K562 (cell line): ENCODE measurements around the gene STIM1. TPM values are rescaled to one million over a fixed set of nuclear protein-coding genes. Genes with fewer than 3 reads are reported as not detected.

ENCODE experiments used
- C11orf30 ChIP-seq: fragments of 450-650 bp; IDR thresholded peaks from 2 replicates; pipeline ENCODE4 v1.6.1; 2016; ENCODE audit warnings: low read depth, mild to moderate bottlenecking
- CHD1 ChIP-seq: fragments of 200-600 bp; sonication (generic); IDR thresholded peaks from one replicate; pipeline ENCODE4 v1.6.1; 2012; ENCODE audit warnings: mild to moderate bottlenecking, moderate library complexity, low read length, inconsistent platforms
- ESRRA ChIP-seq: fragments of 450-650 bp; IDR thresholded peaks from 2 replicates; pipeline ENCODE4 v1.6.1; 2014; ENCODE audit warnings: low read depth, mild to moderate bottlenecking, moderate library complexity, borderline replicate concordance
- ETV1 ChIP-seq: fragments of 450-650 bp; conservative IDR thresholded peaks from 2 replicates; pipeline ENCODE4 v1.6.1; 2016; ENCODE audit warnings: missing genetic modification characterization, control low read depth, low read depth, missing compliant biosample characterization
- GABPB1 ChIP-seq: sonication (generic); formaldehyde crosslinking; IDR thresholded peaks from 2 replicates; pipeline ENCODE4 v1.8.0; 2022; ENCODE audit warnings: mild to moderate bottlenecking, missing genetic modification reagents
- GTF2A2 ChIP-seq: IDR thresholded peaks from 2 replicates; pipeline ENCODE4 v1.6.1; 2016; ENCODE audit warnings: mild to moderate bottlenecking, missing genetic modification characterization, missing compliant biosample characterization
- KHSRP ChIP-seq: fragments of 450-650 bp; IDR thresholded peaks from 2 replicates; pipeline ENCODE4 v1.6.1; 2017
- MXI1 ChIP-seq: IDR thresholded peaks from 2 replicates; pipeline ENCODE4 v1.6.1; 2011; ENCODE audit warnings: low read depth, mild to moderate bottlenecking, improper control_type of control experiment, low read length
- NFYB ChIP-seq: IDR thresholded peaks from 2 replicates; pipeline ENCODE4 v1.6.1; 2011; ENCODE audit warnings: mild to moderate bottlenecking, moderate library complexity; ENCODE audit not compliant: insufficient read length; ENCODE audit errors: extremely low read depth
- POU5F1 ChIP-seq: fragments of 150-350 bp; IDR thresholded peaks from 2 replicates; pipeline ENCODE4 v1.6.1; 2014; ENCODE audit warnings: borderline replicate concordance, low read length, low read depth, mild to moderate bottlenecking; ENCODE audit not compliant: partially characterized antibody
- RAD51 ChIP-seq: fragments of 450-650 bp; IDR thresholded peaks from 2 replicates; pipeline ENCODE4 v1.7.1; 2016; ENCODE audit warnings: low read depth, mild to moderate bottlenecking, borderline replicate concordance
- RBM25 ChIP-seq: fragments of 200-400 bp; formaldehyde crosslinking; IDR thresholded peaks from 2 replicates; pipeline ENCODE4 v1.6.1; 2018; ENCODE audit warnings: low read length, low read depth, moderate library complexity; ENCODE audit not compliant: severe bottlenecking
- RFX7 ChIP-seq: fragments of 250-450 bp; sonication (Bioruptor Pico); IDR thresholded peaks from 2 replicates; pipeline ENCODE4 v1.5.1; 2021; ENCODE audit warnings: mild to moderate bottlenecking
- SIRT6 ChIP-seq: IDR thresholded peaks from one replicate; pipeline ENCODE4 v1.6.1; 2012; ENCODE audit warnings: low read depth, mild to moderate bottlenecking, control low read depth, inconsistent platforms, low read length, moderate library complexity
- TCF3 ChIP-seq: sonication (generic); formaldehyde crosslinking; IDR thresholded peaks from 2 replicates; pipeline ENCODE4 v1.4.0; 2020; ENCODE audit warnings: mild to moderate bottlenecking, missing genetic modification reagents
- TEAD2 ChIP-seq: fragments of 450-650 bp; IDR thresholded peaks from 2 replicates; pipeline ENCODE4 v1.6.1; 2016; ENCODE audit warnings: missing genetic modification characterization, control low read depth, missing compliant biosample characterization
- XRCC5 ChIP-seq: fragments of 200-400 bp; formaldehyde crosslinking; IDR thresholded peaks from 2 replicates; pipeline ENCODE4 v1.6.1; 2017; ENCODE audit warnings: low read depth, mild to moderate bottlenecking, low read length
- ZC3H4 ChIP-seq: sonication (generic); formaldehyde crosslinking; IDR thresholded peaks from 2 replicates; pipeline ENCODE4 v1.9.0; 2021; ENCODE audit warnings: missing genetic modification reagents, borderline replicate concordance
- ZNF12 ChIP-seq: sonication (generic); formaldehyde crosslinking; IDR thresholded peaks from 2 replicates; pipeline ENCODE4 v1.4.0; 2020; ENCODE audit warnings: mild to moderate bottlenecking, missing genetic modification reagents
- polyA plus RNA-seq, 8 experiments: library from polyadenylated mRNA; depleted of rRNA in 4 of 8; stranded (reverse) in 5 of 8; unstranded in 3 of 8; fragments of >200 nt; fragmentation: Nextera tagmentation in 2 of 8; fragmentation: Illumina TruSeq in 1 of 8; extraction: Ambion mirVana in 2 of 8; extraction: Trizol in 1 of 8; gene quantifications; 2 replicates each; pipeline versions ENCODE4 v1.2.1 to v1.2.3, GENCODE V29; 2011 to 2014; ENCODE audit warnings: inconsistent platforms in 1 of 8, missing spikeins in 1 of 8
- total RNA-seq, 7 experiments: library from RNA; depleted of rRNA in 6 of 7; stranded (reverse); fragments of >200 nt in 6 of 7; fragmentation: Illumina TruSeq in 2 of 7; extraction: Trizol in 2 of 7; gene quantifications; 2 replicates each; pipeline versions ENCODE4 v1.2.1 to v1.2.3, GENCODE V29; 2011 to 2021; ENCODE audit warnings: low replicate concordance in 1 of 7
- TF ChIP-seq, protein P1 (sequence below): fragments of 250-450 bp; sonication (Bioruptor Pico); IDR thresholded peaks from 2 replicates; pipeline ENCODE4 v1.5.0; 2021
- TF ChIP-seq, protein P2 (sequence below): fragments of 250-450 bp; sonication (Bioruptor Pico); IDR thresholded peaks from 2 replicates; pipeline ENCODE4 v1.8.0; 2021; ENCODE audit warnings: moderate library complexity, mild to moderate bottlenecking, inconsistent platforms
- TF ChIP-seq, protein P3 (sequence below): sonication (generic); formaldehyde crosslinking; IDR thresholded peaks from 2 replicates; pipeline ENCODE4 v1.9.0; 2022; ENCODE audit warnings: mild to moderate bottlenecking, missing genetic modification reagents
- TF ChIP-seq, protein P4 (sequence below): fragments of 250-450 bp; sonication (Bioruptor Pico); IDR thresholded peaks from 2 replicates; pipeline ENCODE4 v1.6.1; 2021; ENCODE audit warnings: mild to moderate bottlenecking
- TF ChIP-seq, protein P5 (sequence below): sonication (generic); formaldehyde crosslinking; IDR thresholded peaks from 2 replicates; pipeline ENCODE4 v1.8.1; 2023; ENCODE audit warnings: mild to moderate bottlenecking, missing genetic modification reagents

The STIM1 gene
- total and polyA plus RNA-seq, 9 of the 15 experiments (the other 6 are each of a cell fraction or from before 2014, with no cell fraction given), result 7.7 to 50.5 (median 22.5) TPM

DNA sequence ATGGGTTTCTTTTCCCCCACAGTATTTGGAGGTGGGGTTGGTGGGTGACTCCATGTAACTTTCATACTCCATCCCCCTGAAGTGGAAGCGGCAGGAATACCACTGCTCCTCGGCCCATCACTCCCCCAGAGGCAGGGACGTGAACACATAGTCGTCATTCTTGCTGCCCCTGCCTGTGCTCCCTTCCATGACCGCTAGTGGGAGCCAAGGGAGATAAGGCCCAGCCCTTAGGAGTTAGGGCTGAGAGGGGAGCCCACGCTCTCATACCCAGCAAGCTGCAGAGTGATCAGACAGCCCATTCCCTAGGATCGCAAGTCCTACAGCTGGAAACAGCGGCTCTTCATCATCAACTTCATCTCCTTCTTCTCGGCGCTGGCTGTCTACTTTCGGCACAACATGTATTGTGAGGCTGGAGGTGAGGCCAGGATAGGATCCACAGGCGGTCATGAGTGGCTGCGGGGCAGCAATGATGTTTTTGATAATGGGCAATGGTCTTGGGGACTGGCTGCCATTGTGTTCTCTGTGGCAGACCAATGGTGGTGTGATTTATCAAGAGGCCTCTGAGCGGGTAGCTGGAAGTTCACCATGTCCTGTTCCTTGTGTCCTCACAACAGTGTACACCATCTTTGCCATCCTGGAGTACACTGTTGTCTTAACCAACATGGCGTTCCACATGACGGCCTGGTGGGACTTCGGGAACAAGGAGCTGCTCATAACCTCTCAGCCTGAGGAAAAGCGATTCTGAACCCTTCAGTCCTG lies 30.6 kb upstream of the STIM1 start (continued):
- TF ChIP-seq XRCC5, result peak; percentile 93; the same call in 1 of the 2 replicates
- TF ChIP-seq, protein P1, sequence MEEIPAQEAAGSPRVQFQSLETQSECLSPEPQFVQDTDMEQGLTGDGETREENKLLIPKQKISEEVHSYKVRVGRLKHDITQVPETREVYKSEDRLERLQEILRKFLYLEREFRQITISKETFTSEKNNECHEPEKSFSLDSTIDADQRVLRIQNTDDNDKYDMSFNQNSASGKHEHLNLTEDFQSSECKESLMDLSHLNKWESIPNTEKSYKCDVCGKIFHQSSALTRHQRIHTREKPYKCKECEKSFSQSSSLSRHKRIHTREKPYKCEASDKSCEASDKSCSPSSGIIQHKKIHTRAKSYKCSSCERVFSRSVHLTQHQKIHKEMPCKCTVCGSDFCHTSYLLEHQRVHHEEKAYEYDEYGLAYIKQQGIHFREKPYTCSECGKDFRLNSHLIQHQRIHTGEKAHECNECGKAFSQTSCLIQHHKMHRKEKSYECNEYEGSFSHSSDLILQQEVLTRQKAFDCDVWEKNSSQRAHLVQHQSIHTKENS (CRISPR knock-in tag), result 0 out of 2 replicates have a peak, but pooled peaks have one; percentile 4
- no peak for TF ChIP-seq NFYB
- no peak for TF ChIP-seq SIRT6
- TF ChIP-seq GTF2A2 (tag), result no peak
- TF ChIP-seq, protein P2, sequence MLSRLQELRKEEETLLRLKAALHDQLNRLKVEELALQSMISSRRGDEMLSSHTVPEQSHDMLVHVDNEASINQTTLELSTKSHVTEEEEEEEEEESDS, result no peak
- no peak for TF ChIP-seq ETV1 (tag)
- 0 out of 2 replicates have a peak, but pooled peaks have one; percentile 15 for TF ChIP-seq ZNF12 (CRISPR knock-in tag)
- 0 out of 2 replicates have a peak, but pooled peaks have one; percentile 45 for TF ChIP-seq RFX7
- TF ChIP-seq C11orf30, result no peak
- TF ChIP-seq RAD51, result no peak
- no peak for TF ChIP-seq RBM25
- no peak for TF ChIP-seq CHD1
- TF ChIP-seq, protein P3, sequence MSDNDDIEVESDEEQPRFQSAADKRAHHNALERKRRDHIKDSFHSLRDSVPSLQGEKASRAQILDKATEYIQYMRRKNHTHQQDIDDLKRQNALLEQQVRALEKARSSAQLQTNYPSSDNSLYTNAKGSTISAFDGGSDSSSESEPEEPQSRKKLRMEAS (CRISPR knock-in tag), result no peak
- no peak for TF ChIP-seq POU5F1
- no peak for TF ChIP-seq KHSRP
- peak; percentile 62 for TF ChIP-seq GABPB1 (CRISPR knock-in tag)
- peak; percentile 25; the same call in 1 of the 2 replicates for TF ChIP-seq TCF3
- TF ChIP-seq MXI1, result no peak
- TF ChIP-seq, protein P4, sequence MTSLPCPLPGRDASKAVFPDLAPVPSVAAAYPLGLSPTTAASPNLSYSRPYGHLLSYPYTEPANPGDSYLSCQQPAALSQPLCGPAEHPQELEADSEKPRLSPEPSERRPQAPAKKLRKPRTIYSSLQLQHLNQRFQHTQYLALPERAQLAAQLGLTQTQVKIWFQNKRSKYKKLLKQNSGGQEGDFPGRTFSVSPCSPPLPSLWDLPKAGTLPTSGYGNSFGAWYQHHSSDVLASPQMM (CRISPR knock-in tag), result no peak
- TF ChIP-seq ZC3H4 (CRISPR knock-in tag), result no peak
- TF ChIP-seq TEAD2 (tag), result no peak
- TF ChIP-seq ESRRA, result peak; percentile 57; the same call in 1 of the 2 replicates
- TF ChIP-seq, protein P5, sequence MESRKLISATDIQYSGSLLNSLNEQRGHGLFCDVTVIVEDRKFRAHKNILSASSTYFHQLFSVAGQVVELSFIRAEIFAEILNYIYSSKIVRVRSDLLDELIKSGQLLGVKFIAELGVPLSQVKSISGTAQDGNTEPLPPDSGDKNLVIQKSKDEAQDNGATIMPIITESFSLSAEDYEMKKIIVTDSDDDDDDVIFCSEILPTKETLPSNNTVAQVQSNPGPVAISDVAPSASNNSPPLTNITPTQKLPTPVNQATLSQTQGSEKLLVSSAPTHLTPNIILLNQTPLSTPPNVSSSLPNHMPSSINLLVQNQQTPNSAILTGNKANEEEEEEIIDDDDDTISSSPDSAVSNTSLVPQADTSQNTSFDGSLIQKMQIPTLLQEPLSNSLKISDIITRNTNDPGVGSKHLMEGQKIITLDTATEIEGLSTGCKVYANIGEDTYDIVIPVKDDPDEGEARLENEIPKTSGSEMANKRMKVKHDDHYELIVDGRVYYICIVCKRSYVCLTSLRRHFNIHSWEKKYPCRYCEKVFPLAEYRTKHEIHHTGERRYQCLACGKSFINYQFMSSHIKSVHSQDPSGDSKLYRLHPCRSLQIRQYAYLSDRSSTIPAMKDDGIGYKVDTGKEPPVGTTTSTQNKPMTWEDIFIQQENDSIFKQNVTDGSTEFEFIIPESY, result peak; percentile 66
